Stimulated activated CD4-positive, alpha-beta T cell treated with anti-CD3 and anti-CD28 coated beads, Interleukin-2, amount 100 ng/mL, for 4 hours (primary cell): ENCODE results near the gene KRTAP23-1.

Experiments used
- DNase-seq: peaks from one replicate; pipeline ENCODE4 v3.0.0-alpha.2; 2020; ENCODE audit warnings: low read depth

The KRTAP23-1 gene, protein sequence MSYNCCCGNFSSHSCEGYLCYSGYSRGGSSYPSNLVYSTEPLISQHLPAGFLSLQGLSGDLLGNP

DNA sequence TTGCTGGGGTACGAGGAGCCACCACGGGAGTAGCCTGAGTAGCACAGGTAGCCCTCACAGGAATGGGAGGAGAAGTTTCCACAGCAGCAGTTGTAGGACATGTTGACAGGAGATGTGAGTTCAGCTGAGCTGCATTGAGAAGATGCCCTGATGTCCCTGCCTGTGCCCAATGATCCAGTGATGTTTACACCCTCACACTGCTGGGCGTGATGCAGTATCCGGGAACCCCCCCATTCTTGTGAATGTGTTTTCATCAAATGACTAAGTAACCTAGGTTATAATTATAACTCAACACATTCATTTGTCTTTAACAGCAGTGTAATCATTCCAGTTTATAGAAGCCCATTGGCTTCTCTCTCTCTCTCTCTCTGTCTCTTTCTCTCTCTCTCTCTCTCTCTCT lies at the start of gene KRTAP23-1:
TSS of gene KRTAP23-1 (minus strand) at position 101 of the 400 bp plus-strand sequence. CDS start at position 101, 0 bp downstream.
- no peak for DNase-seq

DNA sequence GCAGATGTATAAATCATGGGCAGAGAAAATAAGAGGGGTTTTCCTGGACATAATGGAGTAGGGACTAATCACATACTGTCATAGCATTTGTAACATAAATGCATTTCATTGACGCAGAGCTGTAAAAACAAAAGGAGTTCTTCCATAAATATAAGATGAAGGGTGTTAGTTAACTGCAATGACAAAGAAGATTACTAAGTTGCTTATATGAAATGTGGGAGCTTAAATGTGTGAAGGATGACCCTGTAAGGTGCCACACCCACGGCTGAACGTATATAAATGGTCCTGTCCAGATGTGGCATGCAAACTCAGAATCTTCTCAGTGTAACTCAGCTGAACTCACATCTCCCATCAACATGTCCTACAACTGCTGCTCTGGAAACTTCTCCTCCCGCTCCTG lies 47.3 kb upstream of the KRTAP23-1 start, which contains the start of gene KRTAP13-1:
TSS of gene KRTAP13-1 (plus strand) at position 301 of the 400 bp plus-strand sequence. CDS start at position 357, 56 bp downstream.
- no peak for DNase-seq

DNA sequence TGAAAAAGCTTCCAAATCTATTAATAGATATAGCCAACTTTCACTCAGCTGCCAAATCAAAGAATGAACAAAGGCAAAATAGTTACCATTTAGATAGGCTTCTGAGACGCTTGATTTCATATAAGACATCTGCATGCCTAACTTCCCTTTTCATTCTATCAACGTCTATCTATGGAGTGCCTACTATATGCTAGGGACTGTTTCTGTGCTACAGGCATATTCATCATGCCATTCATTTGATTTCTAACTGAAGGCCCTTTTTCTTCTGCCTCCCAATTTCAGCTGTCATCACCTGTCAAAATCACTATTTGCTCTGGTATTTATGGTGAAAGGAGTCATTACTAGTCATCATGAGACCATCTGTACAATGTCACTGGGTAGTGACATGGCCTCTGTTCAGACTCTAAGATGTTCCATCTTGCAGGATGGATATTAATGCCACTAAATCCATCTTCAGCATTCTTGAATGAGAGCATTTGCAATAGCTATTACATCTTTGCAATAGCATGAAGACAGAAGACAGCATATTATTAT lies 43.2 kb upstream of the KRTAP23-1 start:
- no peak for DNase-seq

DNA sequence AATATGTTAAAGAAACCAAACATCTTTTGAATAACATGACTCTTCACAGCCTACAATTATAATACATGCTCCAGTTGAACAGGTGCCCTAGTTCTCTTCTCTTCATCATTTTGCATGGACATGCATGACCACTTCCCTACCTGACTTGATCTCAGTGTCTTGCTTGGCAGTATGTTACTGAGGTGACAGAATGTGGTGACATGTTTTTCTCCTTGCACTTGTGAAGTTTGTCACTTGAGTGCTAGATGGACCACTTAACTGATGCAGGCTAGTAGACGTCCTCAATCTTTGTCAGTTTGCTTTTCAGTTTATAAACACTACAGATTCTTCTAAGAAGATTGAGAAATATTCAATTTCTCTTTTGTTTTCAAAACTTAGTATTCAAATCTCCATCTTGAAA lies 33.8 kb upstream of the KRTAP23-1 start:
- no peak for DNase-seq

DNA sequence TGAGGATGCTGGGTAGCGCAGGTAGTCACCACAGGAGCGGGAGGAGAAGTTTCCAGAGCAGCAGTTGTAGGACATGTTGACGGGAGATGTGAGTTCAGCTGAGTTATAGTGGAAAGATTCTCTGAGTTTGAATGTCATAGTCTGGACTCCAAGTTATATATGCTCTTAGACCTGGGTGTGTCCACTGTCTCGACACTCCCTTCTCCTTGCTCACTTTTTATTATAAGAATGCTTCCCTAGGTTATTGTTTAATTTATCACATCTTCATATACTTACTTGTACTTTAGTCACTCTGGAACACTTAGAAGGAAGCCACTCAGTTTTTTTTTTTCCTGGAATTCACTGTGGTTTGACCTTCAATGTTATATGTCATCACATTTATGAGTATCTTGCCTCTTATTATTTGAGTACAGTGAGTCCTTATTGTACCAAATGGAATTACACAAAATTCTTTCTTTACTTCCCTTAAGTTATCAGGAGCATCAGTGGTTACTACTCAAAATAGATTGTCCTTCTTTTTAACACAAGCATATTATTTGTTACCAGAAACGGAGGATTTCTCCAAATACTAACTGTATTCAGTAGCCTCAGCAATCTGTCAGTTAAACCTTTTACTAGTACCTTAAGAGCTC lies 23.8 kb upstream of the KRTAP23-1 start, which contains the start of gene KRTAP13-2:
TSS of gene KRTAP13-2 (minus strand) at position 133 of the 632 bp plus-strand sequence. CDS start at position 75, 58 bp downstream.
- no peak for DNase-seq

DNA sequence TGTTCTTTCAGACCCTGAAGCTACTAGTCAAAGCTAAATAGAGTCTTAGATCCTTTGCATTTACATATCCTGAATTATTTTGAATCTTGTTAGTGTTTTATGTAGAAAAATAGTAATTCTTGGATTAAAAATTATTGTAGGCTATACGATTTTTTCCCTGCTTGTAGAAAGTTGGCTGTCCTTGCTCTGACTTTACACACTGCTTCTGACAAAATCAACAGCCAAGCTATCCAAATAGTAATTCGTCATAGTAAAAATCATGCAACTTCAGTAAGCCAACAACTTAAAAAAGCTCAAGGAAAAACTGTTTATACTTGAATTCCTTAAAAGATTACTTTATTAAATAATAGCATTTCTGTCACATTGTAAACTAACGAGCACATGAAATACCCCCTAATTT lies 7.5 kb upstream of the KRTAP23-1 start:
- no peak for DNase-seq

DNA sequence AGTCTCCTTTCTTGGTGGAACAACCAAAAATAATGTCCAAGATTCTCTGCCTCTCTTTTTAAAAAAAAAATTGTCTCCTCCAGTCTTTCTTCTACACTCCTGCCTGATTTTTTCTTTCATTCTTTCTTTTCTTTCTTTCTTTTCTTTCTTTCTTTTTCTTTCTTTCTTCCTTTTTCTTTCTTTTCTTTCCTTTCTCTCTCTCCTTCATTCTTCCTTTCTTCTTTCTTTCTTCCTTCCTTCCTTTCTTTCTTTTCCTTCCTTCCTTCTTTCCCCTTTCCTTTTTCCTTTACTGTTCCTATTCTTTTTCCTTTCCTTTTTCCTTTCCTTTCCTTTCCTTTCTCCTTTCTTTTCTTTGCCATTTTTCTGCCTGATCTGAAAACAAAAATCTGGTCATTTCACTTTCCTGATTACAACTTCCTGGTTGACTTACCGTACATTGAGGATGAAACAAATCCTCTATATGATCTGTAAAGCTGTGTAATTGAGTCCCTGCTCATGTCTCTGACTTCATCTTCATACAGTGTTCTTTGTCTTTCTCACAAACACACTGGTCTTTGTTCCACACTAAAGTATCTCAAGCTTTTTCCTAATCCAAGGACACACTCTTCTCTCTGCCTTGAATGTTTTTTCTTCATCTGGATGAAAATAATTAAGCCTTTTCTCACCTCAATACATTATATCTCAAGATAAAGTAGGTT lies 6.1 kb upstream of the KRTAP23-1 start:
- no peak for DNase-seq

DNA sequence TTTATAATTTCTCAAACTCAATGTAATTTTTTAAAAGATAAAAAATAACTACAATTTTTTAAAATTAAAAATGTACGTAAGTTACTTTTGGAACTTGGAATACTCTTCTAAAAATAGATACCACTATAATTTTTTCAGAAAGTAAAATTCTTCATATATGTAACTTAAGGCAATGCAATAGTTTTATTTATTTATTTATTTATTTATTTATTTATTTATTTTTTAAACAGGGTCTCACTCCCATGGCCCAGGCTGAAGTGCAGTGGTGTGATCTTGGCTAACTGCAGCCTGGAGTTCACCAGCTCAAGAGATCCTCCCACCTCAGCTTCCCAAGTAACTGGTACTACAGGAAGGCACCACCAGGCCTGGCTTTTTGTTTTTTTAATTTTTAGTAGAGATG lies 3.1 kb upstream of the KRTAP23-1 start:
- DNase-seq = no peak

DNA sequence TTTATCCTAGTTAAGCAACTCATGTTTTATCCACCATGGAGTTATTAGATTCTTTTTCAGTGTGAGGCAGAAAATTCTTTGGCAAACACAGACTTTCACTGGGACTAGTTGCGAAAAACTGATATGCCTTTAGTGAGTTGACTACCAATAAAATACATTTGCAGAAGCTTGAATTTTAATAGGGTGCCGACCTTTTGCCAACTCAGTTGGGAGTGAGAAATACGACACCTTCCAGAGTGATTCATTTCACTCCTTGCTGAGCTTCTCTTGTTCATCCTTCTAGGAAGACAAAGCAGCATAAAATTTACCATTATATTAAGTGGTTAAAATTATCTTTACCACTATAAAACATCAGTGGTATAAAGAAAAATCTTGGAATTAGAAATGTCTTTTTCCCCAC lies 1.2 kb upstream of the KRTAP23-1 start:
- no peak for DNase-seq

DNA sequence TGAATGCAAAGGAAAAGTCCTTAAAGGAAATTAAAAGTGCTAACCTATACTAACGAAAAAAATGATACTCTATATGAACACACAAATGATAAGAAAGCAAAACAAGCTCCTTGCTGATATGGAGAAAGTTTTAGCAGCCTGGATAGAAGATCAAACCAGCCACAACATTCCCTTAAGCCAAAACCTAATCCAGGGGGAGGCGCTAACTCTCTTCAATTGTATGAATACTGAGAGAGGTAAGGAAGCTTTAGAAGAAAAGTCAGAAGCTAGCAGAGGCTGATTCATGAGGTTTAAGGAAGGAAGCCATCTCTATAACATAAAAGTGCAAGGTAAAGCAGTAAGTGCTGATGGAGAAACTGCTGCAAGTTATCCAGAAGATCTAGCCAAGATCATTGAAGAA lies 3.4 kb downstream of the KRTAP23-1 start:
- DNase-seq = no peak

DNA sequence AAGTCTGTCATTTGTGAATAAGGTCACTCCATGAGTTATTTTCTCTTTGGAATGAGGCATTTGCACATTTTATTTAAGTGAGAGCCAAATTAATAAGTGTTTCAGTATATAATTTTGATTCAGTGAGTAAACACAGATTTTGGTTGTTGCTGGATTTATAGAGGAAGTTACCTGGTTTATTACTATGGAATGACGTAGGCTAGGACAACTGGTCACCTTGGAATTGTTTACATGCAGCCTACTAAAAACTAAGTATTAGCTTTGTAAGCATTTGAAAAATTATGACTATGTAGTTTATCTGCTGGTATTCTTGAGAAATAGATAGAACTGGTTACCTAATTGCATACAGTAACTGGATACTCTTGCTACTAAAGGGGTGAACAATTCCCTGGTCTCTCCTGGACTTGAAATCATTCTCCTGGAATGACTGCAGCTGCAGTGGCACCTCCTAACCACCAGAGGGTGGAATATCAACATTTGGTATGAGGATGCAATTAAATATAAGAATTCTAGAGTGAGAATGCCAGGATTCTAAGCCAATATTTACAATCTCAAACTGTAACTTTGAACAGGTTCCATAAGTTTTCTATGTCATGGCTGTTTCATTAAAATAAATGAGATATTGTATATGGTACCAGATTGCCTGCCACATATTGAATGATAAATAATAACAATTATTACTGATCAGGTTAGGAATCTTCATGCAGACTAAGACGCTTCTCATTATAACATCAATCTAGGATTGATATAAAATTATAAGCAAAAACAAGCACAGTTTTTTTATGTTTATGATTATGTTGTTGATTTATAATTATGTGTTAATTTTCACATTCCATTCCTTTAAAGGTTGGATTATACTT lies 7.5 kb downstream of the KRTAP23-1 start:
- no peak for DNase-seq

DNA sequence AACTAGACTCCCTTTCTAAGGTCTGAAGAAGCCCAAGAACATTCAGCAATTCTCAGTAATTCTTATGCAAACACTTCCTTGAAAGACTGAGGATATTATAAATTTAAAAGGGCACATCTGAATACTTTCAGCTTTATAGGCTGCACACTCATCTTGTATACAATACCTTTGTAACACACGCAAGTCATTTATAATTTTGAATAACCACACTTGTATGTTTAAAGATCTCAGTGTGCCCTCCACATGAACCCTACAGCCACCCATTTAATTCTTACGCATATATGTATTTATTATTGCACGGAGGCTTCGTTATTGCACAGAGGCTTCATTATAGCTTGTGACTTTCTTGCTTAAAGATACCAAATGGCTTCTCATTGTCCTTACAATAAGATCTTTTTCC lies 9.7 kb downstream of the KRTAP23-1 start:
- no peak for DNase-seq

DNA sequence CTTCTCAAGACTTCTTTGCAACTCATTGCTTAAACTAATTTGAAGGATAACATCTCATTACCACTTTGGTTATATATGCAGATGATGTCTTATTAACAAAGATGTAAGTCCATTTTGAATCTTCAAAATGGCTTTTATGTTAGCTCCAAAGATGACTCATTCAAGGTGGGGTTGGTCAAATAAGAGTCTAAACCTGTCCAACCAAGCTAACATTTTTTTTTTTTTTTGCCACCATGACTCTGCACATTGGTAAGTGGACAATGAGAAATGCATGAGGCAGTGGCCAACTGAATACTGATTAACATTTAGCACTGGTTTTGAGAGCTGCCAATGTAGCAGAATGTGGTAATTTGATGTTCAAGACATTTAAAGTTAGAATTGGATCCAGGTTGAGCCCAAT lies 10.6 kb downstream of the KRTAP23-1 start:
- no peak for DNase-seq

DNA sequence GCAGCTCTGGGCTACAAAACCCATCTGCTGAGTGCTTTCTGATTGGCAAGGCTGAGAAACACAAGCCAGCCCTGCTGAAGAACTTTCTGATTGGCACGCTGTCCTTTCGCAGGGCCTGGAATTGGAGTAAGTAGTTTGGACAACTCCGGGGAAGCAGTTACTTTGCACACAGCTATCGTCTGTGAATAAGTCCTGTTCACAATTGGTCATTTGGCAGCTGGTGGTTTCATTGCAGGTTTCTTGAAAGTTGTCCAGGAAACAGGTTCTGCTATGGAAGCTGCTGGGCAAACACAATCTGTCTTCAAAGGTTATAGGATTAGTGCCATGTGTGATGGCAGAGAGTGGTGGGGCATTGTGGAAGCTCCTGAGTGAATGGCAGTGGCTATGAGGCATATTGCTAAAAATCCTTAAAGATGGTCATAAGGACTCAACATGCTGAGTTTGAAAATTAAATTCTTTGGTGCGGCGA lies 11.1 kb downstream of the KRTAP23-1 start, which contains the start of gene KRTAP27-1:
TSS of gene KRTAP27-1 (minus strand) at position 419 of the 469 bp plus-strand sequence. CDS start at position 393, 26 bp downstream.
- DNase-seq = no peak

DNA sequence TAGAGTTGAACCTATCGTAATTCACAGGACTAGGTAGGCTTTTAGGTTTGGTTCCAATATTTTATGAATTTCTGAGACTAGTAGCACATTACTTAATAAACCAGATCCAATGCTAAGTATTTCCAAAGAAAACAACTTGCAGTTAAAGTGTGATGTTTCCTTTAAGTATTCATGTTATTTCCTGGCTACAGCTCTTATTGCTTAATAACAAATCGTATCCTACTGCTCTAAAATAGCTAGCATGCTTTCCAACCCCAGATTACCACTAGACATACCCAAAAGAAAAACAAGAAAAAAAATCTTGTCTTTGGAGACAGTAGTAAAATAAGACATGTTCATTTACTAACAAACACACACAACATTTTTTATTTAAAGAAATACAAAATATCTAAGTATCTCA lies 11.8 kb downstream of the KRTAP23-1 start:
- DNase-seq = no peak

DNA sequence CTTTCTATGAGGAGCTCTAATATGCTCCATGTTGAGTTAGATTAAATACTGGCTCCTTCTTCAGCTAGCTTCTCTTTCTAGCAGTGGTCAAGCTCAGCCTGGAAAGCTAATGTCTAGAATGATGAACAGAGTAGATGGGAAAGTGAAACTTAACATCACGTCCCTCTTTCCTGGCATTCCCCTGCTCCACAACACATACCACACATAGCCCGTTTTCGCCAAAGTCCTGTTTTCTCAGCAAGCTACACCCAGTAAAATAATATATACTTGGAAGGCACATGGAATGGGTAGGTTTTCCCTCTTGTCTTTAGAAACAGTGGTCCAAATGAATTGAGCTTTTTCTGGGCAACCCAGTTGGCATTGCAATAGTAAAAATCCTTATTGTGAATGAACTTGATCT lies 14.7 kb downstream of the KRTAP23-1 start:
- DNase-seq = no peak

DNA sequence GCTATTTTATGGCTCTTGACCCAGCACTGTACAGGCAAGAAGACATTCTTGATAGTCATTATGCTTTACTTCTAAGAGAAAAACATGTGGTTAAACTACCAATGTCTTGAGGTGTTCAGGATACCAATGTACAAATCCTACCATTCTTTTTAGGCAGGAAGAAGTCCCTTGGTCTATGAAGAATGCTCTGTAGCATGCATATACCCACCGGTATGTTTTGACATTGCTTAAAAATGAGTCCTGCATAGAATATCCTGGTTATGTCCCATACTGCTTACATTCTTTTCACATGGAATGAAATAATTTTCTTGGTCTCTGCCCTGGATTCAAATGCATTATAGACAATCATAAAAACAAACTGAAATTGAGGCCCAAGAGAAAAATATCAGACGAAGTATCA lies 15.7 kb downstream of the KRTAP23-1 start:
- DNase-seq = no peak

DNA sequence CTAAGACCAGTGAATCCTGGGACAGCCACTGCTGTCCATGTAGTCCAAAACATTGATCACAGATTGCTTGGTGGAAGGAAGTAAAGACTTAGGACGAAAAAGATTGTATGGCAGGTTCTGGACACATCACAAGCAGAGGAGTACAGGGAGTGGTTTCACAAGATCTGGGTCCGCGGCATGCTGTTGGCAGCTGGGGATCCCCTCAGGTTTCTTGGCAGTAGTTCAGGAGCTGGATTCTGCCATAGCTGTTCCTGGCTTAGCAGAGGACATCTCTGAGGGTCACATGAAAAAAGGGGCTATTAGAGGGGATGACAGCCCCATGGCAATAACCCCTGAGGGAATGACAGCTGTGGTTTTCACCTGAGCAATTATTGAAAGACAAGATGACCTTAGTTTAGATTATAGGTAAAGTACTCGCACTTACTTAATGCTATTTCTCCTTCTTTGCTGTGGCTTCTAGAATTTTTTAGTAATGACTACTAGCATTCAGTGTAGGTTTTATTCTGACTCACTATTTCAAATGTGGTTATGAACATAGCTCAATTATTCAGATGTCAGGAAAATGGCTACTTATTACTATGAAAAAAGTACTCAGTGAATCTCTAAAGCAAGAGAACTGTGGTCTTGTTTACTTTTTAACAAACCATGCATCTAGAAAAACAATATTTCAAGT lies 19.1 kb downstream of the KRTAP23-1 start:
- no peak for DNase-seq

DNA sequence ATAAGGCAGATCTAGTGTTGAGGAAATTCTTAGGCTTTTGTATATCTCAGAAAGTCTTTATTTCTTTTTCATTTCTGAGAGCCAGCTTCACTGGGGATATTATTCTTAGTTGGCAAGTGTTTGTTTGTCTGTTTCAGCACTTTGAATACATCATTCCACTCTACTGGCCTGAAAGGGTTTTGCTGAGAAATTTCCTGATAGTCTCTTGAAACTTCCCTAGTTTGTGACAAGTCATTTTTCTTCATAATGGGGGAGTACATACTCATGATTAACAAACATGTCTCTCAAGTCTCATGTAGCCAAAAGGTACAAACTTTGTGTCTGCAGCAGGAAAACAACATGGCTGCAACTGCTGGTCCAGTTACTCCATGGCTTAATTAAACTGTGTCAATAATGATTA lies 22.0 kb downstream of the KRTAP23-1 start:
- DNase-seq = no peak

DNA sequence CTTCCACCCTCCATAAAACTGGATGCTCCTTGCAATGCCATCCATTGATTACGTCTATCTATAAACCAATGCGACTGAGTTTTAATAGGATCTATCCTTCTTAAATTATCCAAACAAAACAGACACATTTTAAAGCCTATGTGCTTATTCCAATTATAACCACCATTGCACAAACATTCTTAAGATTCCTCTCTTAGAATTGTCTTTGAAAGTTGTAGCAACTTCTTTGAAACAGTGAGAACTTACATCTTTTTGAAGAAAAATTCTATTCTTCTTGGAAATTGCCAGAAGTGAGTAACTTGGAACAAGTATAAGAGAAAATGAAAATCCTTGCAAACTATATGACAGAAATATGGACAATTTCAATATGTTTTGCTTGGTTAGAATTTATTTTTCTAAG lies 28.2 kb downstream of the KRTAP23-1 start, which contains the start of gene KRTAP26-1:
TSS of gene KRTAP26-1 (minus strand) at position 101 of the 400 bp plus-strand sequence. CDS start 280 bp downstream, outside the sequence.
- no peak for DNase-seq

DNA sequence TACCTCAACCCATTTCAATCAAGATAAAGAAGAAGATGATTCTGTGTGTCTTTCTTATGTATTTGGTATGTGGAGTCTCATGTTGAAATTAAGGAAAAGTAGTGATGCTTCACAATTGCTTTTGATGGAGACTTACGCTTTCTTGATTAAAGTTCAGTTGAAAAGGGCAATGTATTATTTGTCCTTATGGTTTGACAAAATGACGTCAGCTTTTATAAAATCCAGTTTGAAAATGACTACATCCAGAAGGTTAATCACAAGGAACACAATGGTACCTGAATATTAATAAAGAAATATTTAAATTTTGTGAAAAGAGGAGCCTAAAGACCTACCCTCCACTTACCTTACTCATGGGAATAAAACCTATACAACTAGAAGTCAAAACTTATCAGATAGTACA lies 32.7 kb downstream of the KRTAP23-1 start:
- DNase-seq = no peak
